ENCODE measurements around the gene RAB11FIP5.

Gene RAB11FIP5

DNA sequence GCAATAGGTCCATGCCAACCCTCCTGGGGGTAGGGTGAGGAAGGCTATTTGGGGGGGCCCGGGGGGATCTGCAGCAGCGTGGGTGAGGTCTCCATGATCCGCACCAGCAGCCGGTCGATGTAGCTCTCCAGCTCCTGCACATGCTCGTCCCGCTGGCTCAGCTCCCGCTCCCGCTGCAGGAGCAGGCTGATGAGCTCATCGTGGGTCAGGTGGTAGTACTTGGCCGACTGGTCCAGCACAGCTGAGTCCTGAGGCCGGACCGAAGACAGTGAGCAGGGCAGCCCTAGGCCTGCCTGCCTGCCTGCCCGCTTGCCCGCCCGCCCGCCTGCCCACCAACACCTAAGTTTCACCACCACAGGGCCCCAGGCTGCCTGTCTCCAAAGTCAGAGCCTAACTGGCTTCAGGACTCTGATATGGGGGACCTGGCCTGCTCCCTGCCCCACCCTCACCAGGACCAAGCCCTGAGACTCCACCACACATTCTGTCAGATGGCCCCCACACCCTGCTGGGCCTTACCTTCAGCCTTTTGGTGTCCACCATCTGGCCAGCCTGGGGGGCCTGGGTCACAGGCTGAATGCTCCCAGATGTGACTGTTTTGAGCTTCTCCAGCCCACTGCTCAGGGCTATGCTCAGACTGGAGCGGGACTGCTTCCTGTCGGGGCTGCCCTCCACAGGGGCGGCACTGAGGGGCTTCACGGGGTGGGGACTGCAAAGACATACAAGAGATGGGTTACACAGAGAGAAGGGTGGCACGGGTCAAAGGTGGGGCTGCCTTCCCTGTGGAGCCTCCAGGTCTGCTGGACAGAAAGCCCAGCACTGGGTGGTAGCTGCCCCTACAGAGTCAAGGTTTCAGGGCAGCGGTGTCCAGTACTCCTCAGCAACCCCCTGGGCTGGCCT lies 37.0 kb downstream of the RAB11FIP5 start:
- TF ChIP-seq, protein P1, sequence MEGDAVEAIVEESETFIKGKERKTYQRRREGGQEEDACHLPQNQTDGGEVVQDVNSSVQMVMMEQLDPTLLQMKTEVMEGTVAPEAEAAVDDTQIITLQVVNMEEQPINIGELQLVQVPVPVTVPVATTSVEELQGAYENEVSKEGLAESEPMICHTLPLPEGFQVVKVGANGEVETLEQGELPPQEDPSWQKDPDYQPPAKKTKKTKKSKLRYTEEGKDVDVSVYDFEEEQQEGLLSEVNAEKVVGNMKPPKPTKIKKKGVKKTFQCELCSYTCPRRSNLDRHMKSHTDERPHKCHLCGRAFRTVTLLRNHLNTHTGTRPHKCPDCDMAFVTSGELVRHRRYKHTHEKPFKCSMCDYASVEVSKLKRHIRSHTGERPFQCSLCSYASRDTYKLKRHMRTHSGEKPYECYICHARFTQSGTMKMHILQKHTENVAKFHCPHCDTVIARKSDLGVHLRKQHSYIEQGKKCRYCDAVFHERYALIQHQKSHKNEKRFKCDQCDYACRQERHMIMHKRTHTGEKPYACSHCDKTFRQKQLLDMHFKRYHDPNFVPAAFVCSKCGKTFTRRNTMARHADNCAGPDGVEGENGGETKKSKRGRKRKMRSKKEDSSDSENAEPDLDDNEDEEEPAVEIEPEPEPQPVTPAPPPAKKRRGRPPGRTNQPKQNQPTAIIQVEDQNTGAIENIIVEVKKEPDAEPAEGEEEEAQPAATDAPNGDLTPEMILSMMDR (IDR thresholded peaks at IDR 0.05; ENCODE audit: control extremely low read depth, extremely low read depth, low read depth, missing control alignments) = no peak
- no peak for DNase-seq (ENCODE audit: extremely low spot score)
- ChIA-PET CTCF (interaction anchor here (1.3 to 1.7 kb wide), 3 partner anchors 10 to 102 kb away, joined by 3 to 7 read pairs (median 6); no protein-coding TSS in a partner anchor), POLR2A (no interaction called here)

DNA sequence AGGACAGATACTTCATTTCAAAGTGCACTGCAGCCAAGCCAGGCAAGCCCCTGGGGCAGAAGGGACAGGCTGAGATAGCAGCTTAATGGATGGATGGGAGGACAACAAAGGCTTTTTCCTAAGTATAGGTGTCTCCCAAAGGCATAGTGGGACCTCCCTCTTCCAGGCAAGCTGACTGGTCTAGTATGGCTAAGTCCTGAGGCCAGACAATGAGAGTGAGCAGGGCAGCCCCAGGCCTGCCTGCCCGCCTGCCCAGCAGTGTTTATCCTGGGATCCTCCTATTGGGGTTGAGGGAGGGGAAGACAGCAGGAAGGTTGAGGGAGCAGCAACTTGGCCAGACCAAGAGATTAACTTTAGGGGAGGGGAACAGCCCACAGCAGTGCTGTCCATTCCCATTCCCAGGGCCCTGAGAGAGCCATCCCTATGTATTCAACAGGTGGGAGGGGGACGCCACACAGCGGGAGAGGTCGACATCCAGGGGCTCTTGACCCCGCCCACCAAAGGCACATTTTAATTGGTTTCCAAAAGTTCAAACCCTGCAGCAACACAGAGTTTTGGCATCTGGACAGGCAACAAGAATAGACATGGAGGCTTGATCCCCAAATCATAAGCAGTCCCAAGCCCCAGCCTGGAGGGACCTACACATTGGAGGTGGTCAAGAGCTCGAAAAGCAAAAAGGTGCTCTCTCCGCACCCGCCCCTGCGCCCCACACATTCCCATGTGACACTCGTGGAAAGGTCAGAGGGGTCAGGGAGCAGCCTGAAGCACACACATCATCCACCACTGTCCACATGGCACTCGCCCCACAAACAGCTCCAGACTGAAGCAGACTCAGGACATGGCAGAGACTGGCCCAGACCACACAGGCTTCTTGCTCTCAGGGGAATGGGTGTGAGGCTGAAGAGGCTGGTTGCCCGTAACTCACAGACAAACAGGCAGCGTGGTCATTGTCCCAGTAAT lies 38.4 kb downstream of the RAB11FIP5 start:
- DNase-seq (ENCODE audit: extremely low spot score) = no peak
- TF ChIP-seq, protein P1 (IDR thresholded peaks at IDR 0.05; ENCODE audit: control extremely low read depth, extremely low read depth, low read depth, missing control alignments) = no peak
- CTCF ChIA-PET = interaction anchor here (1.3 to 3.2 kb wide), 5 partner anchors 10 to 103 kb away, joined by 3 to 25 read pairs (median 7); no protein-coding TSS in a partner anchor
- POLR2A ChIA-PET = no interaction called here

DNA sequence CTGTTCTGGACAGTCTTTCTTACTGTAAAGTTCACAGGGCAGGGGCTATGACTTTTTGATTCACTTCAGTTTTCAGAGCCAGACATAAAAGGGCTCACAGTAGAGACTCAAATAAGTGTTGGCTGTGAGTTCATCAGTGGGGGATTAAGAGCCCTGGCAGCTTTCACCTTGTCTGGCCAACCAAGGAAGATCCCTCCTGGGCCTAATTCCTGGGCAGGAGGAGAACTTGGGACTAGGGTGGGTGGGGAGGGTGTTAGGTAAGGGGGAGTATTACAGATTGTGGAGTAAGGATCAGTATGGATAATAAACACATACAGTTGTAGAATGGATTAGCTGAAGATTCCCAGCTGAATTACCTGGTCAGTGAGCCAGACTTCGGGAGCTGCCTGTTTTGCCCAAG lies 40.3 kb downstream of the RAB11FIP5 start:
- ChIA-PET CTCF (interaction anchor here (1.2 to 3.2 kb wide), 3 partner anchors 12 to 140 kb away, joined by 5 to 25 read pairs (median 11); no protein-coding TSS in a partner anchor), POLR2A (no interaction called here)
- no peak for DNase-seq (ENCODE audit: extremely low spot score)
- TF ChIP-seq, protein P1 (IDR thresholded peaks at IDR 0.05; ENCODE audit: control extremely low read depth, extremely low read depth, low read depth, missing control alignments) = no peak

DNA sequence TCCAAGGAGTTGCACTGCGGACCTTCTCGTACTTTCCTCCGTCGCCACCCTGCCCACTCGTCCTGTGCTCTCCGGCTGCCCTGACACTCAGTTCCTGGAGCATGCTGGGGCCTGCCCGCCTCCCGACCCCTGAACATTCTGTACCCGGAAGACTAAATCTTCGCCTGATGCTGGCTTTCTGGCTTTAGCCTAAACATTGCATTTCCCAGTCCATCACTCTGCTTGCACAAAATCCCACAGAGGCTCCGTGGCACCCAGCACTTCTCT lies 40.7 kb downstream of the RAB11FIP5 start:
- ChIA-PET CTCF (interaction anchor here (1.0 to 3.2 kb wide), 4 partner anchors 12 to 179 kb away, joined by 3 to 25 read pairs (median 8); no protein-coding TSS in a partner anchor), POLR2A (interaction anchor here (1.1 kb wide), 1 partner anchor 162 kb away, joined by 3 read pairs; the partner anchor contains the start of gene CCT7)
- DNase-seq (ENCODE audit: extremely low spot score) = no peak

GRCh38 chr2:73071360-73072128 lies 41.2 kb downstream of the RAB11FIP5 start, which contains the start of gene SFXN5:
Gene SFXN5, minus strand, starts transcription at chr2:73071712. Its CDS starts 7 bp downstream, at chr2:73071705.
- CTCF ChIA-PET = interaction anchor here (1.0 to 3.2 kb wide), 7 partner anchors 8 to 178 kb away, joined by 3 to 25 read pairs (median 4); no protein-coding TSS in a partner anchor
- DNase-seq (ENCODE audit: extremely low spot score) = peak; percentile 99
- POLR2A ChIA-PET = interaction anchor here (1.1 kb wide), 1 partner anchor 162 kb away, joined by 3 read pairs; the partner anchor contains the start of gene CCT7
- TF ChIP-seq, protein P1 (IDR thresholded peaks at IDR 0.05; ENCODE audit: control extremely low read depth, extremely low read depth, low read depth, missing control alignments) = no peak

More for the DNA sequence above, 40.7 kb downstream of the RAB11FIP5 start:
- TF ChIP-seq, protein P1 (IDR thresholded peaks at IDR 0.05; ENCODE audit: control extremely low read depth, extremely low read depth, low read depth, missing control alignments) = no peak
